Measurements from ENCODE around the gene GAS5. TPM values are rescaled to one million over a fixed set of nuclear protein-coding genes. Genes with fewer than 3 reads are reported as not detected.

GAS5 gene
- total and polyA plus RNA-seq, 9 of the 15 experiments (the other 6 are each of a cell fraction or from before 2014, with no cell fraction given): 565 to 1,860 (median 1,006) TPM

GRCh38 chr1:173870252-173871075 is 2.7 kb upstream of the GAS5 start (continued):
- no peak for TF ChIP-seq FUS (optimal IDR thresholded peaks at IDR 0.05; ENCODE audit: low read depth, low read length)
- no peak for TF ChIP-seq RBM25 (IDR thresholded peaks at IDR 0.05; ENCODE audit: low read depth, low read length, severe bottlenecking)
- TF ChIP-seq ZBTB12 (CRISPR knock-in tag; IDR thresholded peaks at IDR 0.05): no peak
- peak; percentile 53 for TF ChIP-seq EP400 (IDR thresholded peaks at IDR 0.05)
- TF ChIP-seq CTBP1 (IDR thresholded peaks at IDR 0.05; ENCODE audit: borderline replicate concordance): peak; percentile 6; the same call in 1 of the 2 replicates
- TF ChIP-seq, protein P1, sequence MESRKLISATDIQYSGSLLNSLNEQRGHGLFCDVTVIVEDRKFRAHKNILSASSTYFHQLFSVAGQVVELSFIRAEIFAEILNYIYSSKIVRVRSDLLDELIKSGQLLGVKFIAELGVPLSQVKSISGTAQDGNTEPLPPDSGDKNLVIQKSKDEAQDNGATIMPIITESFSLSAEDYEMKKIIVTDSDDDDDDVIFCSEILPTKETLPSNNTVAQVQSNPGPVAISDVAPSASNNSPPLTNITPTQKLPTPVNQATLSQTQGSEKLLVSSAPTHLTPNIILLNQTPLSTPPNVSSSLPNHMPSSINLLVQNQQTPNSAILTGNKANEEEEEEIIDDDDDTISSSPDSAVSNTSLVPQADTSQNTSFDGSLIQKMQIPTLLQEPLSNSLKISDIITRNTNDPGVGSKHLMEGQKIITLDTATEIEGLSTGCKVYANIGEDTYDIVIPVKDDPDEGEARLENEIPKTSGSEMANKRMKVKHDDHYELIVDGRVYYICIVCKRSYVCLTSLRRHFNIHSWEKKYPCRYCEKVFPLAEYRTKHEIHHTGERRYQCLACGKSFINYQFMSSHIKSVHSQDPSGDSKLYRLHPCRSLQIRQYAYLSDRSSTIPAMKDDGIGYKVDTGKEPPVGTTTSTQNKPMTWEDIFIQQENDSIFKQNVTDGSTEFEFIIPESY (CRISPR knock-in tag; IDR thresholded peaks at IDR 0.05): no peak
- TF ChIP-seq SUPT5H (IDR thresholded peaks at IDR 0.05): no peak
- TF ChIP-seq BRCA1 (IDR thresholded peaks at IDR 0.05): no peak
- TF ChIP-seq BRCA1 (CRISPR knock-in tag; IDR thresholded peaks at IDR 0.05): no peak
- no peak for TF ChIP-seq ZNF263 (CRISPR knock-in tag; IDR thresholded peaks at IDR 0.05; ENCODE audit: borderline replicate concordance)
- TF ChIP-seq TAF1 (IDR thresholded peaks at IDR 0.05; ENCODE audit: control insufficient read depth, extremely low read depth, insufficient read depth, low read length, severe bottlenecking): peak; percentile 56
- TF ChIP-seq ZNF75A (CRISPR knock-in tag; IDR thresholded peaks at IDR 0.05): no peak
- no peak for TF ChIP-seq MCM2 (IDR thresholded peaks at IDR 0.05; ENCODE audit: low read depth)
- TF ChIP-seq ZNF140 (CRISPR knock-in tag; IDR thresholded peaks at IDR 0.05): no peak
- TF ChIP-seq CHD4 (IDR thresholded peaks at IDR 0.05; ENCODE audit: insufficient read depth, insufficient replicate concordance, low read depth, low read length, poor library complexity, severe bottlenecking): no peak
- TF ChIP-seq, protein P2, sequence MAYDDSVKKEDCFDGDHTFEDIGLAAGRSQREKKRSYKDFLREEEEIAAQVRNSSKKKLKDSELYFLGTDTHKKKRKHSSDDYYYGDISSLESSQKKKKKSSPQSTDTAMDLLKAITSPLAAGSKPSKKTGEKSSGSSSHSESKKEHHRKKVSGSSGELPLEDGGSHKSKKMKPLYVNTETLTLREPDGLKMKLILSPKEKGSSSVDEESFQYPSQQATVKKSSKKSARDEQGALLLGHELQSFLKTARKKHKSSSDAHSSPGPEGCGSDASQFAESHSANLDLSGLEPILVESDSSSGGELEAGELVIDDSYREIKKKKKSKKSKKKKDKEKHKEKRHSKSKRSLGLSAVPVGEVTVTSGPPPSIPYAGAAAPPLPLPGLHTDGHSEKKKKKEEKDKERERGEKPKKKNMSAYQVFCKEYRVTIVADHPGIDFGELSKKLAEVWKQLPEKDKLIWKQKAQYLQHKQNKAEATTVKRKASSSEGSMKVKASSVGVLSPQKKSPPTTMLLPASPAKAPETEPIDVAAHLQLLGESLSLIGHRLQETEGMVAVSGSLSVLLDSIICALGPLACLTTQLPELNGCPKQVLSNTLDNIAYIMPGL (CRISPR knock-in tag; IDR thresholded peaks at IDR 0.05): no peak
- no peak; the same call in 1 of the 2 replicates for TF ChIP-seq SPI1 (IDR thresholded peaks at IDR 0.05; ENCODE audit: borderline replicate concordance, low read depth, low read length)
- TF ChIP-seq PHB2 (IDR thresholded peaks at IDR 0.05; ENCODE audit: low read depth): no peak
- TF ChIP-seq POLR2A (conservative IDR thresholded peaks at IDR 0.05): no peak
- TF ChIP-seq PCBP1 (IDR thresholded peaks at IDR 0.05; ENCODE audit: low read depth, low read length, poor library complexity, severe bottlenecking): no peak
- no peak for TF ChIP-seq ARHGAP35 (IDR thresholded peaks at IDR 0.05; ENCODE audit: partially characterized antibody)
- TF ChIP-seq RAD51 (IDR thresholded peaks at IDR 0.05; ENCODE audit: borderline replicate concordance, low read depth): peak; percentile 37; the same call in 1 of the 2 replicates
- no peak for TF ChIP-seq ZBTB43 (CRISPR knock-in tag; IDR thresholded peaks at IDR 0.05)
- TF ChIP-seq RUNX1 (IDR thresholded peaks at IDR 0.05; ENCODE audit: low read depth): no peak
